HK-2 (cell line): ENCODE results near the gene CRTC2.

ENCODE experiments used
- DNase-seq: peaks from one replicate; pipeline ENCODE4 v3.0.0-alpha.2; 2018; ENCODE audit not compliant: unreplicated experiment

The CRTC2 gene

GRCh38 chr1:153946622-153947241, 11.7 kb downstream of the CRTC2 start, which contains the start of gene DENND4B:
TSS of gene DENND4B (minus strand) at chr1:153946718. CDS start at chr1:153944374, 2,344 bp downstream.
- peak; percentile 81 for DNase-seq

- peak; percentile 78 for DNase-seq
These were observed 12.4 kb downstream of the CRTC2 start for GRCh38 chr1:153945795-153946621.

- no peak for DNase-seq
These were observed 13.1 kb downstream of the CRTC2 start for GRCh38 chr1:153945131-153945794.

GRCh38 chr1:153944827-153945117, 13.6 kb downstream of the CRTC2 start:
- no peak for DNase-seq

GRCh38 chr1:153944005-153944826, 14.2 kb downstream of the CRTC2 start:
- DNase-seq = no peak

- DNase-seq = no peak
These were observed 15.5 kb downstream of the CRTC2 start for GRCh38 chr1:153942766-153943549.

- no peak for DNase-seq
These were observed 16.3 kb downstream of the CRTC2 start for GRCh38 chr1:153941826-153942725.

- no peak for DNase-seq
These were observed 17.7 kb downstream of the CRTC2 start for GRCh38 chr1:153940756-153941155.

GRCh38 chr1:153939476-153939875, 18.9 kb downstream of the CRTC2 start:
- no peak for DNase-seq

GRCh38 chr1:153938996-153939395, 19.4 kb downstream of the CRTC2 start:
- DNase-seq = no peak

GRCh38 chr1:153937331-153937730, 21.1 kb downstream of the CRTC2 start:
- DNase-seq = no peak

GRCh38 chr1:153936011-153936802, 22.2 kb downstream of the CRTC2 start:
- no peak for DNase-seq

- no peak for DNase-seq
These were observed 23.7 kb downstream of the CRTC2 start for GRCh38 chr1:153934746-153935145.

GRCh38 chr1:153933955-153934354, 24.5 kb downstream of the CRTC2 start:
- no peak for DNase-seq

GRCh38 chr1:153933430-153933829, 25.0 kb downstream of the CRTC2 start:
- no peak for DNase-seq

- no peak for DNase-seq
These were observed 26.0 kb downstream of the CRTC2 start for GRCh38 chr1:153932156-153933131.

- no peak for DNase-seq
These were observed 28.1 kb downstream of the CRTC2 start for GRCh38 chr1:153929981-153930948.
